Stimulated activated CD8-positive, alpha-beta memory T cell treated with anti-CD3 and anti-CD28 coated beads, Interleukin-15, amount 100 ng/mL, for 24 hours (primary cell): ENCODE data around the gene RELT.
"Not testable (repeated sequence)": the region's sequence is repeated elsewhere in the genome, so short reads cannot be mapped to it uniquely, and the experiment has no call there.

Experiments
- DNase-seq: peaks from one replicate; pipeline ENCODE4 v3.0.0-alpha.2; 2020; ENCODE audit warnings: low read depth

The RELT gene

DNA sequence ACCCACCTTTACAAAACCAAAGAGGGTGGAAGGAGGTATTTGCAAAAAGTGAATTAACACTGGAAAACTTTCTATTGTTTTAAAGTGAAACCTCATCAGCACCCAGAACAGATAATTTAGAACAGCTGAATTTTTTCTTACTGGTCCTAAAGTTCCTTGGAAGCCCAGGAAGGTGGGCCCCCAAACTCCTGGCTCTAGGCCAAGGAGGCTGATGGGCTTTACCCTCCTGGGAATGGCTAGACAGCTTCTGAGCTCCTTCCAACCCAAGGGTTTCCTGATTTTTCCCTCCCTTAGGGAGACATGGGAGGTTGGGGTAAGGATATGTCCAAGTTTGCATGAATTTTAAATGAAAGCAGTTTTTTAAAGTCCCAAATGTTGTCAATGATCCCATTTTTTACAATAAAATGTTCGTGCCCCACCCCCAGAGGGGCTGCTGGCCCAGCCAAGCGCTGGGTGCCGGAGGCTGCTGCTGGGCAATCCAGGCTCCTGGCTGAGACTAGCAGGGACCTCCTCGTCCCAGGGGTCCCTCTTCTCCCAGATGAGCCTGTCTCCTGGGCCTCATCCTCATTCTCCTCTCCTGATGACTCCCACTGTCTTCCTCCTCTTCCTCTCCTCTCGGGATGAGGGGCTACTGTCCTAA, 28.4 kb downstream of the RELT start:
- DNase-seq: no peak

GRCh38 chr11:73405146-73405510, 28.9 kb downstream of the RELT start:
- DNase-seq: no peak

DNA sequence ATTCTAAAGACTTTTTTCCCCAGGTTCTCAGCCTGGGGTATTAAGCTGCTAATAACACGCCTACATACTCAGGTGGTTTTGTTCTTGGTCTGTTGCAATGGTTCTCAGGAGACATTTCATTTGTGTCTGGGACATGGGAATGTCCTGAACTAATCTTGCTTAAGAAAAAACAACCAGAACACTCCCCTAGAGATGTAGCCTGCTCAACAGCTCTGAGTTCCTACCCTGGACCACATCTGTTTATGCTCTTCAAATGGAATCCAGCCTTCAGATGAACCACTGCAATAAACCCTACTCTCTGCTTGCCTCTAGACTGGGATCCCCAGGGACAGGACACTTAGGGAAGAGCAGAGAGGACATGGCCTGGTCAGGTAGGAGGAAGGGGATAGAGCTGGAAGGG, 29.9 kb downstream of the RELT start:
- no peak for DNase-seq

DNA sequence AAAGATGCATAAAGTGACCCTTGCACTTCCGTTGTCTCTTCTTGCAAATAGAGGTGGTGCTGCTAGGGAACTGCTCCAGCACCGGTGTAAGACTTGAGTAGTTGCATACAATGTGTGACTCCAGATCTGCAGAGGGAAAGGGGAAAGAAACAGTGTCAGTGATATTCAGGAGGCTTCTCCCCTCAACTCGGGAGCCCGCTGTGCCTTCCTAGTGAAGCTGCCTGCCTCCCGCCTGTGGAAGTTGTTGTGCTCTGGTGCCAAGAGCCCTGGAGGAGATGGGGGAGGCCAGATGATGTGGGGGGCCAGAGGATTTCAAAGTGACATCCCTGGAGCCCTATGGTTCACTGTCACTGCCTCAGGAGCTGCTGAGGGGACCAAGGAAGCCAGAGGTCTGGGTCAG, 30.4 kb downstream of the RELT start:
- no peak for DNase-seq

DNA sequence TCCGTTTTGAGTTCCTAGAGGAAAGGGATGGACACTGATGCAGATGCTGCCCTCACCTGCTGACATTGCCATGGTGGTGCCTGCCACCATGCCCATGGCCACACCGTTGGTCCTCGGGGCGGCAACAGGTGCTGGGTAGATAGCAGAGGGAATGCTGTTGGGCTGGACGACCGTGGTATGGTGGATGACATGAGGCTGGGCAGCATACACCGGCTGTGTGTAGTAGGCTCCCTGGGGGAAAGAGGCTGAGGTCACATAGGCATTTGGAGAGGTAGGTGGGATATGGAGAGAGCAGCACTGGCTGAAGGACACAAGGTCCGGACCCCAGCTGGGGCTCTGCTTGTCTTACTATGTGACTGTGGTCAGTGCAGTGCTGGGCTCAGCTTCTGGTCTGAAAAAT, 33.2 kb downstream of the RELT start:
- DNase-seq: no peak

- DNase-seq: no peak
Measured at GRCh38 chr11:73410627-73411026, 34.4 kb downstream of the RELT start.

DNA sequence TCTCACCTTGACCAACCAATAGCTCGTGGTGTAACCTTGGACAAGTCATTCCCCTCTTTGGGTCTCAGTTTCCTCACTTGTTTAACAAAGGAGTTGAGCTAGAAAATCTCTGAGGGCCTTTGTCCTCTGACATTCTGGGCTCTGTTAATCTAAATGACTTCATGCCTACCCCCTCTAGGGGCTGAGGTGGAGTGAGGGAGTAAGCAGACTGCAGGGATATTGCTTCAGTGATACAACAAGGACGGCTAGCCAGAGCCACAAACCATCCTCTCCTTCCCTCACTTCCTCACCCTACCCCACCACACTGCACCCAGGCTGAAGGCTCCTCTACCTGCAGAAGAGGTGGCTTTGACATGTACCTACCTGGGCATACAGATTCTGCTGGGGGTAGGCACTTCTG, 34.8 kb downstream of the RELT start:
- no peak for DNase-seq

- DNase-seq: no peak
Measured at GRCh38 chr11:73412308-73412707, 36.1 kb downstream of the RELT start.

GRCh38 chr11:73413256-73413655, 37.1 kb downstream of the RELT start:
- DNase-seq: no peak

DNA sequence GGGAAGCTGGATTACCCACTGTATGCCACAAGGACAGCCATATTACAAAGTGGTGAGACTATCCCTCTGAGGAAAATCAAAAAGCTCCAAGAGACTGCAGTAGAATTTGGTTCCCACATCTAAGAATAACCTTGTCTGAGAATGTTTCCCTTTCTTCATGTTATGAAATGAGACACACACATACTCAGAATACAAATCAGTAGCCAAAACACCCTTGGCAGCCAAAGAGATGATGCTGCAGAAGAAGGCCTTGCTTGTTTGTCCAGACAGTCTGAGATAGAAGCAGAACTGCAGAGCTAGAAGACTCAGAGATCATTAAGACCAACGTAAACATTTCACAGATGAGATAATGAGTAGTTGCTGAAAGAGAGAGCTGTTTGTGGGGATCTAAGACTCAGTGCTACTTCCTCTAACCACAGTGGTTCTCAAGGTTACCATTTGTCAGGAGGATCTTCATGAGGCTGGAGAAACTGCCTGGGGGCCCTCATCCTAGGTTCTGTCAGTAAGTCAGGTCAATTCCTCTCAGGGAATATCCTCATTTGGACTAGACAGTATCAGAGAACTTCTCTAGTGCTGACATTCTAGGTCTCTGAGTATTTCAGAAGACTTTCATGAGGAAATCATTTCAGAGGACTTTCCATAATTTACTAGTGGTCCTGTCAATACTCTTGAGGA, 38.9 kb downstream of the RELT start:
- DNase-seq: no peak

DNA sequence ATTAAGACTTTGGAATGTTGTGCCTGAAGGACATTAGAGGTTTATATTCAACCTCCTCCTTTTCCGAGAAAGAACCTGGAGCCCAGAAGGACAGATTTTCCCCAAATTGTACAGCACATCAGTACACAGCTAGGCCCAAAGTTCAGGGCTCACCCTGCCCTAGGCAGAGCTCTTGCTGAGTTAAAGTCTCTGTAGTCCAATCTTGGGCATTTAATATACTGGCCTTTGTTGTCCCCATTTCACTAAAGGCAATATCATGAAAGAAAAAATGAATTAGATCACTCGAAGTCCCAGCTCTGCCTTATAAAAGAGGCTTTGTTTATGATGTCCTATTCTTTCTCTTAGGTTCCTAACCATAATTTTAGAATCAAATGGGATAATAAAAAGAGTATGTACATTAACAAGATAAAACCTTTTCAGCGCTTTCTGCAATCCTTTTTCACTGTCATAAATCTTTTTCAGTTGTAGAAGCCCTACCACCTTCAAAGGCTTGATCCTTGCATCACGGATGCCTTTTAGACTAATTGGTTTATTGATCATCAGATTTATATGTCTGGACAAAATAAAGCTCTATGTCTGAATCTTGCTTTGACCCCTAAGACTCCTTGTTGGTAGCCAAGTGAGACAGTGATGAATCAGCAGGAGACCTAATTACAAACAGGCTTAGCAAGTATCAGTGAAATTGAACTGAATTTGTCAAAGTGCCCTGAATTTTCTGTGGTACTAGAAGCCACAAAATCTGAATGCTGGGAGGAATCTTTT, 39.8 kb downstream of the RELT start:
- no peak for DNase-seq

DNA sequence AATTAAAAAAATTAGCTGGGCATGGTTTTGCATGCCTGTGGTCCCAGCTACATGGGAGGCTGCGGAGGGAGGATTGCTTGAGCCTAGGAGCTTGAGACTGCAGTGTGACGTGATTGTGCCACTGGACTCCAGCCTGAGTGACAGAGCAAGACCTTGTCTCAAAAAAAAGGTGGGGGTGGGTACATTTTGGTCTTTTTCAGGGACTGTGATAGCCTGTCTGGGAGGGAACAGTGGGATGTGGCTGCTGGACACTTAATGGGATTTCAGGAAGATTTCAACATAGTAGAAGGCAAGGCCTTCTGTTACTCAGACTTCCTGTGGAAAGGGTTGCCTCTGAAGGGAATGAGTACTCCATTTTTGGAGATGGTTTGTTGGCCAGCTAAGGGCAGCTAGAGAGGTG, 40.6 kb downstream of the RELT start:
- DNase-seq: no peak

DNA sequence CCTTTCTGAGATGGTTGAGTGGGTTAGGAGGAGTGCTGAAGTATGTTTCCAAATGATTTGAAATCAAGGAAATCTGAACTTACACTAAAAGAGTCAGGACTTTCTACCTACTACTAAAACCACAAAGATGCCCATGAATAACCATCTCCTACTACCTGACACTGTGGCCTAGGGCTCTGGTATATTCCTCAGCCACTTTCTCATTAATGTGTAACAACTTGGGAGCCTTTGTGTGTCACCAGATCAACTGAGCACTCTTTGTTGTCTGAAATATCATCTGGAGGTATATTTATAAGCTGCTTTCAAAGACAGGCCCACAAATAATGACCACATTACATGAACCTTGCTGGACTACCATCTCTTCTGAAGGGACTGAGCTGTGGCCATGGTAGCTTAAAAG, 43.9 kb downstream of the RELT start:
- DNase-seq: no peak

- DNase-seq: no peak
Measured at GRCh38 chr11:73422886-73423285, 46.7 kb downstream of the RELT start.

GRCh38 chr11:73423506-73423905, 47.3 kb downstream of the RELT start:
- no peak for DNase-seq

DNA sequence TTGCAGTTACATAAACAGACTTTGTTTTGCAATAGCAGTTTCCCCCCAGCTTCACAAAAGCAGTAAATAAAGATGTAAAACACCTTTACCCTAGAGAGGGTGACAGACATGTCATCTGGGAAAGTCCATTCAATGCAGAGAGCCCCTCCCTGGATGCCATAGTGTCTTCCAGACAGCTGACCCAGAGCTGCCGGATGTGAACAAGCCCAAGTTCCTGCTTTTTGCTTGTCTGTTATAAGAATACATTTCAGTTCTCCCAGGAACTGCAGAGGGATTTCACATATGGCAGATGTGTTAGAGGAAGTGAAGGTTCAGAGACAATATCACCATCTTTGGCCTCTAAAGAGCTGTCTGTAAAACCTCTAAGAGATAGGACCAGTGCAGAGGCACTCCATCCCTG, 48.9 kb downstream of the RELT start:
- no peak for DNase-seq

DNA sequence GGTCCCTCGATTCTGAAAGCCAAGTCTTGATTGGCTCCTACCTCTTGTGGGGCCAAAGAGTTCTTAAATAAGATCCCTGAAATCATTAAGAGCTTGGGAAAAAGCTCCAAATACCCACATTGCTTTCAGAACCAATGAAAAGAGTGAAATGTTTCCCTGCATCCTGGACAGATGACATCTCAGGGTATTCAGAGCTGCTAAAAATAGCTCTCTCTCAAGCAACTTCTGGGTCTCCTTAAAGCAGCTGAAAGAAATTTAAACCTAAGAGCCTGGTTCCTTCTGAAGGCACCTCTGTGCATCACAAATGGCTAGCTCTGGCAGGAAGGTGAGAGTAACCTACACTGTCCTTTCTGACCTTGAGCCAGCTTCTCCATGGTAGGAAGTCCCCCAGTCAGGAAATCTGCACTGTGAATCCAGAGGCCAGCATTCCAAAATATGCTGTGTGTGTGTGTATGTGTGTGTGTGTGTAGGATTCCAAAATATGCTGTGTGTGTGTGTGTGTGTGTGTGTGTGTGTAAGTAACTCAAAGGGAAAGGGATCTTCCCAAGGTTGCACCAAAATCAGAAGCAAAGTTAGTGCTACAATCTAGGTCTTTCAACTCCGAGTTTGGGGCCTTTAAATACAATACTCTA, 50.1 kb downstream of the RELT start:
- DNase-seq: no peak

GRCh38 chr11:73428227-73428626, 52.0 kb downstream of the RELT start:
- no peak for DNase-seq

DNA sequence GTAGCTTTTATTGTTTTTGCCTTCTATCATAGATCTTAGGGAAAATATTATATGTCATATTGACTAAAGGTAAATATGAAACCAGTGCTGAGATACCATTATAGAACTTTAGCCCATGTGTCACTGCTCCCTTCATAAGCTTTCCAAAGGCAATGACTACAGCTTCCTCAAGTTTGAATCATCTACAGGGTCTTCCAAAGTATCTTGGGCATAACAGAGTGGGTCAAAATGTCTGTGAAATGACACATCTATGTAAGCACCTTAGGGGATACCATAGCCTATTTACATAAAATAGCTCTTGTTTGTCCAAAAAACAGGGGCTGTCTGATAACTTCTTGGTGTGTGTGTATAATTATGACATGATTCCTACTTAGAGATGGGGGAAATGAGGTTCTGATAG, 52.5 kb downstream of the RELT start:
- no peak for DNase-seq

DNA sequence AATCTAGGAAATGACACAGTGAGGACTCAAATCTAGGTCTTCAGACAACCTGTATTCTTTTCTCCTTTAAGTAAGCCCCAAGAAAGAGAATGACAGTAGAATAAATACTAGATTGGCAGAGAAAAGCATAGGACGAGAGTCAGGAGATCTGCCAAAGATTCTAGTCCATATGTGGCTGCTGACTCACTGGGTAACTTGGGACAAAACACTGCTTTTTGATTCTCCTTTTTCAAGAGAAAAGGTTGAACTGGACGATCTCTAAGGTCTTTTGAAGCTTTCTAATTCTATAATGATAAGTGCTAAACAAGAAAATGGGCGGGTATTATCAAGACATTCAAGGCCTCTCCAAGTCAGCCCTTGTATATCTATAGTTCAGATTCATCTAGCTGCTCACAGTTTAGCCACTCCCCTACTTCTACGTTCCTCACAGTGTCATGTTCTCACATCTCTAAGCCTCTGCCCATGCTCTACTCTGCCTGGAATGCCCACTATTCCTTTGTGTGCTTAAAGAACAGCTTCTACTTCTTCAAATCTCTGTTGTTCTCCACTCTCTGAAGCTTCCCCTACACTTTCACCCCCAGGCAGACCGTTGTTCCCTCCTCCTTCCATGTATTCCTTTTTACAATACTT, 53.0 kb downstream of the RELT start:
- no peak for DNase-seq

- DNase-seq: no peak
Measured at GRCh38 chr11:73430326-73430725, 54.1 kb downstream of the RELT start.

- no peak for DNase-seq
Measured at GRCh38 chr11:73431396-73431795, 55.2 kb downstream of the RELT start.

- DNase-seq: not testable (repeated sequence)
Measured at GRCh38 chr11:73436859-73437258, 60.7 kb downstream of the RELT start.
